Panc1 (cell line): ENCODE data around the gene AFDN. TPM values are rescaled to one million over a fixed set of nuclear protein-coding genes. Genes with fewer than 3 reads are reported as not detected.

Source experiments
- ATAC-seq: fragments of 200-7000 bp; cut with Tn5 transposase; 2 replicates; pipeline ENCODE4 v1.9.1; 2020; ENCODE audit warnings: mild to moderate bottlenecking, moderate library complexity
- BruUV-seq: library from RNA; stranded (reverse); fragments of 400-500 nt; replicated peaks from 2 replicates; lab custom pipeline; 2021; lab: Mats Ljungman, UMichigan
- CTCF ChIA-PET: fragments of 300-600 bp; sonication (Branson Sonifier 250); formaldehyde crosslinking; loops from one replicate; lab custom pipeline; 2022; ENCODE audit warnings: antibody characterized with exemption; lab: Charles Lee
- POLR2A ChIA-PET: fragments of 300-600 bp; sonication (Branson Sonifier 250); formaldehyde crosslinking; loops from one replicate; lab custom pipeline; 2022; ENCODE audit warnings: antibody characterized with exemption; lab: Charles Lee
- DNase-seq: peaks from one replicate; pipeline ENCODE4 v3.0.0-alpha.2; 2010; ENCODE audit warnings: low read depth, low spot score
- H3K27ac ChIP-seq: 2 replicates; pipeline ENCODE4 v1.5.1; 2011; ENCODE audit warnings: mild to moderate bottlenecking, low read length, inconsistent platforms
- H3K27me3 ChIP-seq: fragments of 200-500 bp; sonication (Bioruptor generic); 2 replicates; pipeline ENCODE4 v1.6.0; 2014; ENCODE audit warnings: low read length, inconsistent platforms; ENCODE audit not compliant: control insufficient read depth, insufficient read depth
- H3K36me3 ChIP-seq: fragments of 200-500 bp; sonication (Bioruptor generic); 2 replicates; pipeline ENCODE4 v1.5.1; 2014; ENCODE audit warnings: inconsistent platforms, mild to moderate bottlenecking, low read length, moderate library complexity; ENCODE audit not compliant: control insufficient read depth, insufficient read depth
- H3K4me1 ChIP-seq: 2 replicates; pipeline ENCODE4 v1.5.1; 2011; ENCODE audit warnings: inconsistent platforms, mild to moderate bottlenecking, low read length, moderate library complexity; ENCODE audit not compliant: control insufficient read depth, insufficient read depth
- H3K4me3 ChIP-seq, 2 experiments: 2 replicates each; pipeline ENCODE4 v1.5.1; 2011 to 2012; ENCODE audit warnings: low read depth in 2 of 2, low read length in 2 of 2, mild to moderate bottlenecking in 2 of 2, inconsistent platforms in 1 of 2, moderate library complexity in 1 of 2
- H3K9me3 ChIP-seq: fragments of 200-500 bp; sonication (Bioruptor generic); 2 replicates; pipeline ENCODE4 v1.5.1; 2014; ENCODE audit warnings: low read depth, mild to moderate bottlenecking, inconsistent platforms, low read length, moderate library complexity; ENCODE audit not compliant: control insufficient read depth, insufficient read depth
- CTCF ChIP-seq: fragments of 450-650 bp; IDR thresholded peaks from 2 replicates; pipeline ENCODE4 v1.5.1; 2017; ENCODE audit warnings: mild to moderate bottlenecking
- POLR2AphosphoS5 ChIP-seq: IDR thresholded peaks from 2 replicates; pipeline ENCODE4 v1.6.1; 2012; ENCODE audit warnings: mild to moderate bottlenecking, low read depth, low read length, moderate library complexity
- SIN3A ChIP-seq: IDR thresholded peaks from 2 replicates; pipeline ENCODE4 v1.6.1; 2012; ENCODE audit warnings: low read depth, mild to moderate bottlenecking, low read length, moderate library complexity, borderline replicate concordance; ENCODE audit not compliant: insufficient read depth
- TCF7L2 ChIP-seq: IDR thresholded peaks from 2 replicates; pipeline ENCODE4 v1.6.1; 2011; ENCODE audit warnings: mild to moderate bottlenecking, low read depth, low read length, inconsistent platforms
- in situ Hi-C: cut with HindIII; loops from 2 replicates; pipeline ENCODE4 v1.10.0; 2016; ENCODE audit warnings: low sequenced_read_pairs, low pct_unique_long_range_greater_than_20kb
- intact Hi-C: fragments of 100-400 bp; cut with micrococcal nuclease; formaldehyde crosslinking; loops from one replicate; pipeline ENCODE4 v1.10.0; 2022; ENCODE audit not compliant: unreplicated experiment
- total RNA-seq: library from RNA; stranded (reverse); gene quantifications from one replicate; pipeline ENCODE4 v1.2.1, GENCODE V29; 2021; ENCODE audit not compliant: unreplicated experiment
- TF ChIP-seq, protein P1 (sequence below), 2 experiments: IDR thresholded peaks; 2 replicates each; pipeline ENCODE4 v1.6.1; 2011 to 2012; ENCODE audit warnings: low read depth in 2 of 2, control low read depth in 1 of 2, low read length in 1 of 2, mild to moderate bottlenecking in 1 of 2, moderate library complexity in 1 of 2; ENCODE audit not compliant: insufficient read depth in 1 of 2

Gene AFDN
- total RNA-seq, 1 experiment from 2014 or later, result 143 TPM

- ChIA-PET POLR2A (interaction anchor here (0.6 kb wide), 1 partner anchor 24 kb away, joined by 3 read pairs; no protein-coding TSS in a partner anchor), CTCF (no interaction called here)
- in situ Hi-C loops, result no loop called here
- intact Hi-C loops, result loop anchor here (10.0 kb wide), 1 partner anchor 141 kb away; no protein-coding TSS in a partner anchor
- Histone ChIP-seq H3K36me3 (peaks cover 40% of the 10 kb centered on the region), H3K9me3 (no peaks in the 10 kb centered on the region), H3K4me1 (no peaks in the 10 kb centered on the region), H3K27ac (no peak overlapping the region), H3K27me3 (no peaks in the 10 kb centered on the region), H3K4me3 (no peak overlapping the region)
- BruUV-seq, result no TSS peak
- no peak for TF ChIP-seq TCF7L2
- TF ChIP-seq, protein P1, sequence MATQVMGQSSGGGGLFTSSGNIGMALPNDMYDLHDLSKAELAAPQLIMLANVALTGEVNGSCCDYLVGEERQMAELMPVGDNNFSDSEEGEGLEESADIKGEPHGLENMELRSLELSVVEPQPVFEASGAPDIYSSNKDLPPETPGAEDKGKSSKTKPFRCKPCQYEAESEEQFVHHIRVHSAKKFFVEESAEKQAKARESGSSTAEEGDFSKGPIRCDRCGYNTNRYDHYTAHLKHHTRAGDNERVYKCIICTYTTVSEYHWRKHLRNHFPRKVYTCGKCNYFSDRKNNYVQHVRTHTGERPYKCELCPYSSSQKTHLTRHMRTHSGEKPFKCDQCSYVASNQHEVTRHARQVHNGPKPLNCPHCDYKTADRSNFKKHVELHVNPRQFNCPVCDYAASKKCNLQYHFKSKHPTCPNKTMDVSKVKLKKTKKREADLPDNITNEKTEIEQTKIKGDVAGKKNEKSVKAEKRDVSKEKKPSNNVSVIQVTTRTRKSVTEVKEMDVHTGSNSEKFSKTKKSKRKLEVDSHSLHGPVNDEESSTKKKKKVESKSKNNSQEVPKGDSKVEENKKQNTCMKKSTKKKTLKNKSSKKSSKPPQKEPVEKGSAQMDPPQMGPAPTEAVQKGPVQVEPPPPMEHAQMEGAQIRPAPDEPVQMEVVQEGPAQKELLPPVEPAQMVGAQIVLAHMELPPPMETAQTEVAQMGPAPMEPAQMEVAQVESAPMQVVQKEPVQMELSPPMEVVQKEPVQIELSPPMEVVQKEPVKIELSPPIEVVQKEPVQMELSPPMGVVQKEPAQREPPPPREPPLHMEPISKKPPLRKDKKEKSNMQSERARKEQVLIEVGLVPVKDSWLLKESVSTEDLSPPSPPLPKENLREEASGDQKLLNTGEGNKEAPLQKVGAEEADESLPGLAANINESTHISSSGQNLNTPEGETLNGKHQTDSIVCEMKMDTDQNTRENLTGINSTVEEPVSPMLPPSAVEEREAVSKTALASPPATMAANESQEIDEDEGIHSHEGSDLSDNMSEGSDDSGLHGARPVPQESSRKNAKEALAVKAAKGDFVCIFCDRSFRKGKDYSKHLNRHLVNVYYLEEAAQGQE (IDR thresholded peaks at IDR 0.05; ENCODE audit: insufficient read depth in 1 of 2, low read depth in 2 of 2, low read length in 1 of 2), result no peak
- no peak for TF ChIP-seq CTCF
- TF ChIP-seq SIN3A, result no peak
- no peak for TF ChIP-seq POLR2AphosphoS5
- ATAC-seq (no peak), DNase-seq (no peak)
Measured at GRCh38 chr6:167913699-167914098, 87.0 kb downstream of the AFDN start.

GRCh38 chr6:167915139-167915538, 88.4 kb downstream of the AFDN start:
- Histone ChIP-seq H3K27ac (no peak overlapping the region), H3K27me3 (no peaks in the 10 kb centered on the region), H3K4me3 (no peak overlapping the region), H3K9me3 (no peaks in the 10 kb centered on the region), H3K4me1 (no peaks in the 10 kb centered on the region), H3K36me3 (peaks cover 47% of the 10 kb centered on the region)
- no peak for DNase-seq
- no TSS peak for BruUV-seq
- ChIA-PET POLR2A (no interaction called here), CTCF (no interaction called here)
- no peak for ATAC-seq
- intact Hi-C loops, result loop anchor here (10.0 kb wide), 1 partner anchor 140 kb away; no protein-coding TSS in a partner anchor
- TF ChIP-seq POLR2AphosphoS5 (no peak), TCF7L2 (no peak), SIN3A (no peak), CTCF (no peak)
- TF ChIP-seq, protein P1 (IDR thresholded peaks at IDR 0.05; ENCODE audit: insufficient read depth in 1 of 2, low read depth in 2 of 2, low read length in 1 of 2), result no peak
- in situ Hi-C loops, result no loop called here
